Psoas muscle (tissue), 8 donors: ENCODE data around the gene RYK. TPM values are rescaled to one million over a fixed set of nuclear protein-coding genes. Genes with fewer than 3 reads are reported as not detected.

ENCODE experiments used
- ATAC-seq, 4 donors: fragments of 200-7000 bp; cut with Tn5 transposase; one replicate each; pipeline ENCODE4 v1.9.1; 2020; ENCODE audit warnings: moderate library complexity in 3 of 4, mild to moderate bottlenecking in 2 of 4
- DNase-seq, 2 donors: peaks; one replicate each; pipeline ENCODE4 v3.0.0-alpha.2; 2020
- H3K27ac ChIP-seq: fragments of 200-600 bp; one replicate; pipeline ENCODE4 v1.8.0; 2022
- H3K27me3 ChIP-seq, 3 donors: fragments of 200-600 bp in 1 of 3; one replicate each; pipeline versions ENCODE4 v1.6.1 to v1.8.0; 2013 to 2022; ENCODE audit warnings: low read length in 2 of 3, mild to moderate bottlenecking in 2 of 3, moderate library complexity in 1 of 3; ENCODE audit not compliant: insufficient read depth in 3 of 3
- H3K36me3 ChIP-seq, 2 donors: fragments of 200-600 bp in 1 of 2; one replicate each; pipeline versions ENCODE4 v1.6.1 to v1.8.0; 2013 to 2022; ENCODE audit warnings: low read depth in 1 of 2, mild to moderate bottlenecking in 1 of 2, moderate library complexity in 1 of 2; ENCODE audit not compliant: insufficient read depth in 1 of 2
- H3K4me1 ChIP-seq: fragments of 200-600 bp; one replicate; pipeline ENCODE4 v1.8.0; 2022
- H3K4me3 ChIP-seq: fragments of 200-600 bp; one replicate; pipeline ENCODE4 v1.8.0; 2022; ENCODE audit warnings: mild to moderate bottlenecking
- H3K9me3 ChIP-seq: fragments of 200-600 bp; one replicate; pipeline ENCODE4 v1.8.0; 2022
- CTCF ChIP-seq: fragments of 200-600 bp; IDR thresholded peaks from one replicate; pipeline ENCODE4 v1.8.0; 2022; ENCODE audit warnings: antibody characterized with exemption
- WGBS, 3 donors: extraction: QIAGEN DNeasy Blood & Tissue Kit; methylation state at CpG; one replicate each; pipeline versions ENCODE4 v1.1.6 to v1.1.7; 2013; 5-methylcytosine and 5-hydroxymethylcytosine counted together
- intact Hi-C, 2 donors: fragments of 100-400 bp; cut with DNase I; formaldehyde crosslinking; loops; one replicate each; pipeline versions ENCODE4 v1.11.0 to v1.14.2; 2022
- polyA plus RNA-seq, 3 donors: library from polyadenylated mRNA; stranded (reverse); fragments of 200-250 nt; gene quantifications; one replicate each; pipeline ENCODE4 v1.2.3, GENCODE V29; 2013
- total RNA-seq, 4 donors: library from RNA; stranded (reverse); fragmentation: NEBNext Ultra II Directional in 2 of 4; extraction: Animal tissue kit (Norgen Biotek cat#: 25700) in 2 of 4; gene quantifications; one replicate each; pipeline versions ENCODE4 v1.2.1 to v1.2.4, GENCODE V29; 2021 to 2023
- donor health status: healthy with polysubstance abuse.
- donor health status: DM: no; HTN: no; CAD: no; lungs with moderate emphysema.
- donor health status: Bipolar disorder and iron deficiency.
- donor health status: healthy.
- donor health status: DM: yes; HTN: yes; CAD: no.
- donor health status: DM: no; HTN: no; CAD: no.
- donor health status: DM: no; HTN: no; CAD: no.
- donor health status: DM: yes; HTN: yes; CAD: no.

The RYK gene
- total and polyA plus RNA-seq, 7 donors: 19.7 to 35.4 (median 25.8) TPM

- Histone ChIP-seq H3K27ac (no peak overlapping the region), H3K4me1 (peaks cover 78% of the 10 kb centered on the region)
- intact Hi-C loops: no loop called here
Measured at GRCh38 chr3:134235577-134236076, 15.0 kb downstream of the RYK start.

GRCh38 chr3:134232951-134233350 is 17.7 kb downstream of the RYK start:
- Histone ChIP-seq H3K4me3 (no peak overlapping the region), H3K4me1 (peaks cover 59% of the 10 kb centered on the region), H3K27ac (no peak overlapping the region), H3K9me3 (no peaks in the 10 kb centered on the region), H3K36me3 (no peaks in the 10 kb centered on the region), H3K27me3 (no peaks in the 10 kb centered on the region)
- TF ChIP-seq CTCF: no peak
- ATAC-seq (peak in 2 of 4 donors; percentile 5 to 14), DNase-seq (no peak)
- intact Hi-C loops: no loop called here

More at GRCh38 chr3:134235577-134236076, 15.0 kb downstream of the RYK start:
- no peaks in the 10 kb centered on the region for H3K9me3 ChIP-seq
- no peak for DNase-seq
- no peaks in the 10 kb centered on the region for H3K27me3 ChIP-seq
- WGBS, 3 donors: 94 to 99% (median 95%) methylated on average over 3 of the region's 3 CpGs
- peak in 1 of 4 donors; percentile 7 for ATAC-seq
- H3K36me3 ChIP-seq: no peaks in the 10 kb centered on the region
- no peak overlapping the region for H3K4me3 ChIP-seq
- no peak for TF ChIP-seq CTCF

- Histone ChIP-seq H3K36me3 (no peaks in the 10 kb centered on the region), H3K27ac (peak overlapping the region; percentile 61), H3K4me3 (no peak overlapping the region), H3K27me3 (no peaks in the 10 kb centered on the region), H3K9me3 (no peaks in the 10 kb centered on the region), H3K4me1 (peaks cover 51% of the 10 kb centered on the region)
- no peak for TF ChIP-seq CTCF
- ATAC-seq: peak; percentile 90 to 94 (median 92)
- intact Hi-C loops: no loop called here
- no peak for DNase-seq
Measured at GRCh38 chr3:134232151-134232550, 18.5 kb downstream of the RYK start.

GRCh38 chr3:134231131-134231530 is 19.5 kb downstream of the RYK start:
- Histone ChIP-seq H3K4me3 (no peak overlapping the region), H3K4me1 (peaks cover 43% of the 10 kb centered on the region), H3K9me3 (no peaks in the 10 kb centered on the region), H3K36me3 (no peaks in the 10 kb centered on the region), H3K27ac (no peak overlapping the region), H3K27me3 (no peaks in the 10 kb centered on the region)
- no peak for TF ChIP-seq CTCF
- intact Hi-C loops: no loop called here
- 63 to 71% (median 70%) methylated on average over 3 of the region's 3 CpGs for WGBS, 3 donors
- ATAC-seq (no peak), DNase-seq (no peak)

GRCh38 chr3:134229038-134229437 is 21.6 kb downstream of the RYK start:
- H3K4me3 ChIP-seq: no peak overlapping the region
- intact Hi-C loops: no loop called here
- H3K4me1 ChIP-seq: peaks cover 30% of the 10 kb centered on the region
- H3K9me3 ChIP-seq: no peaks in the 10 kb centered on the region
- H3K36me3 ChIP-seq: no peaks in the 10 kb centered on the region
- no peaks in the 10 kb centered on the region for H3K27me3 ChIP-seq
- no peak for TF ChIP-seq CTCF
- ATAC-seq: no peak
- no peak for DNase-seq
- 90 to 93% (median 92%) methylated on average over 8 of the region's 8 CpGs for WGBS, 3 donors
- H3K27ac ChIP-seq: no peak overlapping the region
